ENCODE results near the gene SIRPA.

SIRPA gene

GRCh38 chr20:1856424-1856823, 38.8 kb upstream of the SIRPA start:
- Histone ChIP-seq H3K36me3 (peaks cover 3% of the 10 kb centered on the region), H3K9me3 (no peaks in the 10 kb centered on the region), H3K4me3 (ENCODE audit: low read depth in 1 of 2, low read length in 1 of 2) (no peak overlapping the region), H3K4me1 (ENCODE audit: control insufficient read depth in 1 of 2, insufficient read depth in 1 of 2, low read depth in 1 of 2, low read length in 1 of 2) (peaks cover 84 to 85% of the 10 kb centered on the region in 2 experiments), H3K27ac (peak overlapping the region; percentile 64), H3K27me3 (no peaks in the 10 kb centered on the region)
- TF ChIP-seq CTCF (IDR thresholded peaks at IDR 0.05): no peak

GRCh38 chr20:1857466-1857865, 37.7 kb upstream of the SIRPA start:
- TF ChIP-seq CTCF (IDR thresholded peaks at IDR 0.05): no peak
- Histone ChIP-seq H3K27me3 (no peaks in the 10 kb centered on the region), H3K4me1 (ENCODE audit: control insufficient read depth in 1 of 2, insufficient read depth in 1 of 2, low read depth in 1 of 2, low read length in 1 of 2) (peaks cover 81 to 84% of the 10 kb centered on the region in 2 experiments), H3K4me3 (ENCODE audit: low read depth in 1 of 2, low read length in 1 of 2) (no peak overlapping the region), H3K36me3 (peaks cover 3% of the 10 kb centered on the region), H3K27ac (peak overlapping the region; percentile 64), H3K9me3 (no peaks in the 10 kb centered on the region)

- H3K4me3 ChIP-seq (ENCODE audit: low read depth in 1 of 2, low read length in 1 of 2): no peak overlapping the region
These were observed 36.3 kb upstream of the SIRPA start for GRCh38 chr20:1858871-1859270.

GRCh38 chr20:1860446-1860845, 34.8 kb upstream of the SIRPA start:
- H3K27ac ChIP-seq: peak overlapping the region; percentile 70

More at GRCh38 chr20:1858871-1859270, 36.3 kb upstream of the SIRPA start:
- Histone ChIP-seq H3K27ac (peak overlapping the region; percentile 64), H3K36me3 (peaks cover 14% of the 10 kb centered on the region), H3K27me3 (no peaks in the 10 kb centered on the region), H3K4me1 (ENCODE audit: control insufficient read depth in 1 of 2, insufficient read depth in 1 of 2, low read depth in 1 of 2, low read length in 1 of 2) (peaks cover 67 to 69% of the 10 kb centered on the region in 2 experiments), H3K9me3 (no peaks in the 10 kb centered on the region)
- TF ChIP-seq CTCF (IDR thresholded peaks at IDR 0.05): no peak

GRCh38 chr20:1861347-1861976, 33.7 kb upstream of the SIRPA start:
- Histone ChIP-seq H3K9me3 (no peaks in the 10 kb centered on the region), H3K27ac (peak overlapping the region; percentile 70), H3K4me1 (ENCODE audit: control insufficient read depth in 1 of 2, insufficient read depth in 1 of 2, low read depth in 1 of 2, low read length in 1 of 2) (peaks cover 55 to 57% of the 10 kb centered on the region in 2 experiments), H3K4me3 (ENCODE audit: low read depth in 1 of 2, low read length in 1 of 2) (no peak overlapping the region), H3K36me3 (peaks cover 33% of the 10 kb centered on the region), H3K27me3 (no peaks in the 10 kb centered on the region)
- no peak for TF ChIP-seq CTCF (IDR thresholded peaks at IDR 0.05)

More at GRCh38 chr20:1860446-1860845, 34.8 kb upstream of the SIRPA start:
- no peaks in the 10 kb centered on the region for H3K27me3 ChIP-seq
- H3K9me3 ChIP-seq: no peaks in the 10 kb centered on the region
- H3K4me1 ChIP-seq (ENCODE audit: control insufficient read depth in 1 of 2, insufficient read depth in 1 of 2, low read depth in 1 of 2, low read length in 1 of 2): peaks cover 58 to 59% of the 10 kb centered on the region in 2 experiments
- H3K4me3 ChIP-seq (ENCODE audit: low read depth in 1 of 2, low read length in 1 of 2): no peak overlapping the region
- no peak for TF ChIP-seq CTCF (IDR thresholded peaks at IDR 0.05)
- peaks cover 28% of the 10 kb centered on the region for H3K36me3 ChIP-seq

Data from neutrophil (primary cell).